OCI-M2 (cell line): ENCODE results near the gene VPREB1.
"Not testable (repeated sequence)": the region's sequence is repeated elsewhere in the genome, so short reads cannot be mapped to it uniquely, and the experiment has no call there.

Experiments used
- DNase-seq: peaks from one replicate; lab custom pipeline; 2025; ENCODE audit not compliant: unreplicated experiment; lab: John Stamatoyannopoulos, UW

Gene VPREB1

GRCh38 chr22:22213231-22213630 is 31.4 kb upstream of the VPREB1 start:
- DNase-seq: no peak

DNA sequence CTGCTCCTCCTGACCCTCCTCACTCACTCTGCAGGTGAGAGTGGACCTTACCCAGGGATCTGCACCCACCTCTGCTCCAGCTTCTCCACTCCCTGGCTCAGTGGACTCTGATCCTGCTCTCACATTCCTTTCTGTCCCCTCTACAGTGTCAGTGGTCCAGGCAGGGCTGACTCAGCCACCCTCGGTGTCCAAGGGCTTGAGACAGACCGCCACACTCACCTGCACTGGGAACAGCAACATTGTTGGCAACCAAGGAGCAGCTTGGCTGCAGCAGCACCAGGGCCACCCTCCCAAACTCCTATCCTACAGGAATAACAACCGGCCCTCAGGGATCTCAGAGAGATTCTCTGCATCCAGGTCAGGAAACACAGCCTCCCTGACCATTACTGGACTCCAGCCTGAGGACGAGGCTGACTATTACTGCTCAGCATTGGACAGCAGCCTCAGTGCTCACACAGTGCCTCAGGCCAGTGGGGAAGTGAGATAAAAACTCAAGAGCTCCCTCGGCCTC is 29.7 kb upstream of the VPREB1 start:
- no peak for DNase-seq

DNA sequence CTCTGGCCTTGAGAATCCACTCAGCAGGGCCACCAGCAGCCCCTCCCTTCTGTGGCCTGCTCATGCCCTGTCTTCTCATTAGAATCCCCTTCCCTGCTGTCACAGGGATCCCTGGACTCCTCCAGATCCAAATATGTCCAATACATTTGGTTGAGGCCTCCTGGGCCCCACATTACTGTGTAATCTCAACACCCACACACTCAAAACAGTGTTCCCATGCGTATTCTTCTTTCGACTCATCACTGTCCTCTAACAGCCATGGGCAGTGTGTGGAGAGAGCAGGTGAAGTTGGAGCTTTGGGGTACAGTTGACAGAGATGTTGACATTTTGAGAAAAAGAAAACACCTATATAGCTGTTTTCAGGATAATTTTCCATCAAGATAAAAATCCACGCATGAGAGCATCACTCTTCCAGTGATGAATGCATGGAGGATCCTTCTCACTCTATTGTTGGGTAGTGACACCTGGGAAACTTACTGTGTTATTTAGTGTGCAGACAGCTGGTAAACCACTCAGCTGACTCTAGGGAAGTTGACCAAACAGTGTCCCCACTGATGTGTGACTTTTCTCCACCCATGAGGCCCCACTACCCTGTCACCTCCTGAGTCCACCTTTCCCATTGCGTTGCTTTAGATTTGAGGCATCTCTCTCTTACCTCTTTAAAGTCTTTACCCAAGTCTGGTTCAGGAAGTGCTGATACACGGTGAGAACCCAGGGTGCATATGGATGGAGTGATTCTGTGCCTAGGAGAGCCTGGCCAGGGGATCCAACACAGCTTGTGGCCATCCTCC is 28.7 kb upstream of the VPREB1 start:
- no peak for DNase-seq

DNA sequence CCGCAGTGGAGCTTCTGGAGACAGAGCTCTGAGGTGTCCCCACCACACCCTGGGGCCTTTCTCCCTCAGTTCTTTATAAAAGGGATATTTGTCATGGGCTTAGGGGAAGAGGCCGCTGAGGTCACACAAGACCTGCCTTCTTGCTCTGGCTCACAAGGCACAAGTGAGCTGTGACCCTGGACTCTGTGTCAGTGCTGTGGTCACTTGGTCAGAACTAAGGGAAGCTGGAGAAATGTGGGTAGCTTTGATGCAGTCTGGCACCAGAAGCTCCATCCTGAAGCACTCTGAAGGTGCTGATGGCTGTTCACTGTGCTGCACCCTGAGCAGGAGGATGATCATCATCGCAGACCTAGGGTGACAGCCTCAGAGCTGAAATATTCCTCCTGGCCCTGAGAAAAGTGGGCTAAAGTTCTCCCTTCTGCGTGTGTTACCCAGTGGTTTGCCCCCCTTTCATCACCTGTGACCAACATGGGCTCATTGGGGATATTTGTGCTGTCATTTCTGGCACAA is 28.1 kb upstream of the VPREB1 start:
- no peak for DNase-seq

- DNase-seq: no peak
Observed at GRCh38 chr22:22218302-22218701, 26.3 kb upstream of the VPREB1 start.

- no peak for DNase-seq
Observed at GRCh38 chr22:22219140-22219996, 25.2 kb upstream of the VPREB1 start.

DNA sequence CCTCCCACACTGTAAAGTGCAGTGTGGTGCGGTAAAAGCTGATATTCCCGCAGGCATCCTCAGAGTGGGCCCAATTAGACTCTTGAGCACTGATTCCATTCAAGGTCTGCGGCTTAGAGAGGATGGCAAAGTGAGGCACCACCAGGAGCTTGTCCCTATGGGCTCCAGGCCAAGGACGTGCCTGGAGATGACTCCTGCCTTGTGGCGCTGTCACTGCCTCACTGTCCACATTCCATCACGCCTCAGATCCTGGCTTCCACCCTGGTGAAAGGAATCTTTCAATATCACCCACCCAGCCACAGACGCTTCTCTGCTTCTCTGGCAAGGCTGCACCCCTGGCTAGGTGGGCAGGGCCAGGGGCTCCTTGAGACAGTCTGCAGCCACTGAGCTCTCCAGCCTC is 23.5 kb upstream of the VPREB1 start:
- not testable (repeated sequence) for DNase-seq

DNA sequence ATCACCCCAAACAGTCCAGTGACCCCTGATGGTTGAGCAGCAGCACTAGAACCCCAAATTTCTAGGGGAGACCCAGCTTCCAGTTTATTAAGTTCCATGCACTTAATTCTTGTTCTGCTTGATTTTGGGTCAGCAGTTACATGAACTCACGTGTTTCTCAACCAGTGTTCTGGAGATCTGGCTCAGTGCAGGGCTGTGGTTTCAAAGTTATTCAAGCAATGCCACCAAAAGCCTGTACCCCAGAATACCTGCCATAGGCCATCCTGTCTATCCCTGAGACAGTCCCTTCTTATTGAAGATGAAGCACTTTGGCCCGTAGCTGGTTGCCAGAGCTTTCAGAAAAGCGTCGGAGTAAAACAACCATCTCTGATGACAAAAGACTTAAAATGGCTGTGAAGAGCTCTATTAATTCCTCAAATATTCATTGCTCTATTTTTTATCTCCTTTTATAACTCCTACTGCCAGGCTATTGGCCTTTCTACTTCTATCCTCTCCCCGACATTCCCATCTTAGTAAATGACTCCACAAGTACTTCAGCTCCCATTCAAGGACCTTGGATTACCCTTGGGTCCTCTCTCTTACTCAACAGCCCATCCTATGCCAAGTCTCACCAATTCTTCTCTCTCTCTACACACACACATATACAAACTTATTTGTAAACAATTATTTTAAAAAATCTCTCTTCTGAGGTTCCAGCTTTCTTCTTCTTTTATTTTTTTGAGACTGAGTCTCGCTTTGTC is 18.0 kb upstream of the VPREB1 start:
- no peak for DNase-seq

- DNase-seq: no peak
Observed at GRCh38 chr22:22228421-22228820, 16.2 kb upstream of the VPREB1 start.

GRCh38 chr22:22228921-22229320 is 15.7 kb upstream of the VPREB1 start:
- DNase-seq: no peak

DNA sequence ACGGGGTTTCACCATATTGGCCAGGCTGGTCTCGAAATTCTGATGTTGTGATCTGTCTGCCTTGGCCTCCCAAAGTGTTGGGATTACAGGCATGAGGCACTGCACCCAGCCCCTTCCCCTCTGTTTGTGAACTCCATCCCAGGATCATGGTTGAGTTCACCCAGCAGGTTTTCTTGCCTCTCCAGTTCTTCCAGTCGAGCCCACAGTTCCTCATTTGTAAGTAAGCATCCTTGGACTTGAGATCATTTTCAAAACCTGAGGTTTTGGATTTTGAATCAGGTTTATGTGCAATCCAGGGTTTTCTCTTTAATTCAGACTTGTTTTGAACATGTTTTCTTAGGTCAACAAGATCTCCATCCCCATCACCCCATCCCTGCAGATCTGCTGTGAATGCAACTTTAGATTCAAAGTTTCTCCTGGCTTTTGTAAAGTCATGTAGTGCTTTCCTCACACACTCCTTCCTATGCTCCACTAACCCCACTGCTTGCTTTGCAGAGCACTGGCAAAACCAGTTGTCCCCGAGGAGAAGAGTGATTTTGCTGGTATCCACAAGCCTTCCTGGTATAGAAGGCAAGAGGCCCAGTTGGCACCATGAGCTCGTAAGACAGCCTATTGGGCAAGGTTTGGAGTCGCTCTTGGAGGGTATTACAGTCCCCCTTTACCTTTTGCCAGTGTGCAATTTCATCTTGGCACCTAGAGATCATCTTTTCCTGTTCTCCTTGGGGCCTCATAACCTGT is 14.7 kb upstream of the VPREB1 start:
- no peak for DNase-seq

- DNase-seq: no peak
Observed at GRCh38 chr22:22230438-22230837, 14.1 kb upstream of the VPREB1 start.

DNA sequence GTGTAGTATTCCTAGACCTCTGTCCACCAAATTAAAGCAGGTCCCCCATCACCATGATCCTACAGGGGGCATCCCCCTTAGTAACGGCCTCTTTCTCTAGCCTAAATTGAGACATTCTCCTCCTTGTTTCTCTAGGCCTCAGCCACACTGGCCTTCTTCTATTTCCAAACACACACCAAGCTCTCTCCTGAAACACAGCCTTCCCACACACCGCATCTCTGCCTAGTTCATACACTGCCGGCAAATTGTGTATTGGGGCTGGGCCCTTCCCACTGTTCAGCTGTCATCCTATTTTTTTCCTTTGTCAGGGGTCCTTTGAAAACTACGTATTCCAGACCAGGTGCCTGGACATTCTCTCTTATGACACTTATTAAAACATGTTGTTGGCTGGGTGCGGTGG is 11.5 kb upstream of the VPREB1 start:
- no peak for DNase-seq

DNA sequence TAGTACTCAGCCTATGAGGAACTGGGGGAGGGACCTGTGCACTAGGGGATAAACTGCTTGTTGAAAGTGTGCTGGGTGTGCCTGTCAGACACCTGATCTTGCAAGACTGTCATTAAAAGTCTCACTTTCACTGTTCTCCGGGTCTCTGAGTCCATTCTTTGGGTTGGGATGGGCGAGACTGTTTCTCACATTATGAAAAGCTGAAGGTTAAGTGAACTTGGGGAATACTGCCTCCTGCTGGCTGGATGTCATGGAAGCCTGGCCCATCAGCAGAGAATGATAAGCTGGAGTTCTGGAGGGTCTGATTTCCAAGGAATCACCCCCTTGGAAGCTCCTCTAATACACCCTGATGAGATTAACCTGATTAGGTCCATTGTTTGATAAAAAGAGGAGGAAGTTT is 9.0 kb upstream of the VPREB1 start:
- DNase-seq: no peak

DNA sequence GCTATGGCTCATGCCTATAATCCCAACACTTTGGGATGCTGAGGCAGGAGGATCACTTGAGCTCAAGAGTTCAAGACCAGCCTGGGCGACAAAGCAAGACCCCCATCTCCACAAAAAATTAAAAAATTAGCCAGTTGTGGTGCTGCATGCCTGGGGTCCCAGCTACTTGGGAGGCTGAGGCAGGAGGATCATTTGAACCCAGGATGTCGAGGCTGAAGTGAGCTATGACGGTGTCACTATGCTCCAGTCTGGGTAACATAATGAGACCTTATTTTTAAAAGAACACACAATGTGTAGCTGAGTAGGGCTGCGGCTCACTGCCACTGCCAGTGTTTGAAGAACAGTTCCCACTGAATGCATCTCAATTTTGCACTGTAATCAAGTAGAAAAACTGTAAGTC is 7.1 kb upstream of the VPREB1 start:
- DNase-seq: no peak

- no peak for DNase-seq
Observed at GRCh38 chr22:22239311-22239939, 5.2 kb upstream of the VPREB1 start.

DNA sequence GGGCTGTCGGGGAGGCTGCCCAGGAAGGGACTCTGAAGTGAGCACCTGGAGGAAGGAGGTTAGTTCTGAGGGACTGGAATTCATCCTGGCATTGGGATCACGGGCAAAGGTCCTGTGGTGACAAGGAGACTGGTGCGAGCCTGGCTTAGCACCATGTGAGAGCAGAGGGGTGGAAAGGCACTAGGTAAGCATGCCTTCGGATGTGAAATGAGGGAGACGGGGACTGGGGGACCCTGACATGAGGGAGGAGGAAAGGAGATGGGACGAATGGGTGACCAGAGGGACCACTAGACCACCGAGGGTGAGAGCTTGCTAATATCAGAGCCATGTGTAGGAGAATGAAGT is 3.1 kb upstream of the VPREB1 start:
- DNase-seq: no peak

DNA sequence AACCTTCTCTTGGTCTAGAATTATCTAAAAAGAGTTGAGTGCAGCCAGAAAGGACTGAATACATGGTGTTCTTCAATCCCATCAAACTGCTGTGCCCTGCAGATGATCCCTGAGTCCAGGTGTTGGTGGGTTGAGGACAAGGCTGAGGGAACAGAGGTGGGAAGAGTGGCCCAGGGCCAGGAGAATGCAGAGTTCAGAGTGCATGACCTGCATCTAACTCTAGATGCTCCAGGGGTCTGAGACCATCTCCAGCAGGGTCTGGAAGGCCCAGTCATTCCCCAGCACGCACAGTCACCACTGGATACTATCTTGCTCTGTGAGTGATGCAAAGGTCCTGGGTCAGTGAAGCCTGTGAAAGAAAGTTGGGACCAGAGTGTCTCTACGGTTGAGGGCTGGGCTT is 2.1 kb upstream of the VPREB1 start:
- DNase-seq: no peak

DNA sequence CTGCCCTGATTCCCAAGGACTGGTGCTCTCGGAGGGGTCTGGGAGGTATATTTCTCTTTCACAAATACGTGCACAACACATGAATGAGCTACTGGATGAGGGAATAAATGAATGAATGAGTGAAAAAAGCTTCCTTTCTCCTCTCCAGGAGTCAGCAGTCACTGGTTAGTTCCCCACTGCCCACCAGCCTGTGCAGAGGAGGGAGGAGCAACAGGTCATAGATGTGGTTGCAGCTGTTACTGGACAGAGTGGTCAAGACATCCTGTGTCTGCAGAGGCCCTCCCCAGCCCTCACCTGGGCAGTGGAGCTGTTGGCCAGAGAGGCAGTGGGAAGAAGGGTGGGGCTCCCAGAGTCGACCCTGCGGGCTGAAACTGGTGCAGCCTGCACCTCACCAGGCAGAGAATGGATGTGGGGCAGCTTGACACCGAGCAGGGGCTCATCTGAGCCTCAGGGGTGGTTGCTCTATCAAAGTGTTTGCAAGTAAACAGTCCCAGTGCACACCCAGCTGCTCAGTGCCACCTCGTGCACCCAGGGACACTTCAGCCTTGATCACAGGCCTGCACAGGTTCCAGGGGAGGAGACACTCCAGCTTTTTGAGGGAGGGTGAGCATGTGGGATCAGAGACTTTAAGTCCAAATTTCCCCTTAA is 1.4 kb upstream of the VPREB1 start:
- DNase-seq: no peak
